HepG2 (cell line): ENCODE data around the gene NOL4L. TPM values are rescaled to one million over a fixed set of nuclear protein-coding genes. Genes with fewer than 3 reads are reported as not detected.

ENCODE experiments used
- ATAC-seq: fragments of 200-7000 bp; cut with Tn5 transposase; 3 replicates; pipeline ENCODE4 v1.9.1; 2020; ENCODE audit warnings: mild to moderate bottlenecking, moderate library complexity
- BruUV-seq: library from RNA; stranded (reverse); fragments of 400-500 nt; replicated peaks from 2 replicates; lab custom pipeline; 2021; lab: Mats Ljungman, UMichigan
- CTCF ChIA-PET: fragments of 300-600 bp; formaldehyde crosslinking; extraction: SDS; loops from one replicate; lab custom pipeline; 2021; ENCODE audit warnings: low total read pairs, inconsistent platforms, low intra/inter-chr PET ratio; lab: Yijun Ruan, JAX
- POLR2A ChIA-PET: fragments of 350-600 bp; sonication (Branson Sonifier 250); formaldehyde crosslinking; loops from one replicate; lab custom pipeline; 2020; ENCODE audit warnings: antibody characterized with exemption, inconsistent platforms; lab: Yijun Ruan, JAX
- DNase-seq: peaks from one replicate; pipeline ENCODE4 v3.0.0-alpha.2; 2015; ENCODE audit warnings: low spot score
- FAIRE-seq: peaks from 3 replicates; lab custom pipeline; 2011; peaks lifted over from hg19 to GRCh38; lab: Jason Lieb, UNC
- H2AFZ ChIP-seq: one replicate; pipeline ENCODE4 v1.6.1; 2011; ENCODE audit warnings: low read length, inconsistent platforms
- H3K27ac ChIP-seq: fragments of 300-600 bp; 3 replicates; pipeline ENCODE4 v1.8.0; 2011; ENCODE audit warnings: mixed run types, mild to moderate bottlenecking, mixed read lengths, low read length, inconsistent platforms; ENCODE audit not compliant: insufficient read depth; ENCODE audit errors: extremely low read length
- H3K27me3 ChIP-seq, 2 experiments: fragments of 200-600 bp in 1 of 2; 2 replicates in 1 of 2; 3 replicates in 1 of 2; pipeline versions ENCODE4 v1.6.0 to v1.8.0; 2011; ENCODE audit warnings: low read length in 2 of 2, mild to moderate bottlenecking in 2 of 2, moderate library complexity in 2 of 2, inconsistent platforms in 1 of 2; ENCODE audit not compliant: insufficient read depth in 2 of 2, control insufficient read depth in 1 of 2
- H3K36me3 ChIP-seq, 2 experiments: fragments of 200-600 bp in 1 of 2; replicated peaks in 1 of 2; 2 replicates in 1 of 2; 3 replicates in 1 of 2; pipeline versions ENCODE4 v1.5.1 to v1.8.0; 2011; ENCODE audit warnings: low read length in 2 of 2, inconsistent platforms in 1 of 2; ENCODE audit not compliant: insufficient read depth in 2 of 2, control insufficient read depth in 1 of 2
- H3K4me1 ChIP-seq: 2 replicates; pipeline ENCODE4 v1.5.1; 2012; ENCODE audit warnings: low read length, inconsistent platforms; ENCODE audit not compliant: insufficient read depth
- H3K4me2 ChIP-seq: 2 replicates; pipeline ENCODE4 v1.6.0; 2011; ENCODE audit warnings: low read depth, low read length, inconsistent platforms
- H3K4me3 ChIP-seq, 3 experiments: fragments of 200-600 bp in 1 of 3; sonication (generic), shearing (Covaris generic) in 1 of 3; replicated peaks in 1 of 3; 2 replicates each; pipeline ENCODE4 v1.5.1; 2011 to 2016; ENCODE audit warnings: low read length in 3 of 3, inconsistent platforms in 2 of 3, low read depth in 2 of 3, mild to moderate bottlenecking in 2 of 3, control low read depth in 1 of 3, mixed read lengths in 1 of 3; ENCODE audit not compliant: insufficient read depth in 1 of 3
- H3K79me2 ChIP-seq: one replicate; pipeline ENCODE4 v1.6.1; 2011; ENCODE audit warnings: low read length, inconsistent platforms; ENCODE audit not compliant: insufficient read depth
- H3K9ac ChIP-seq: 2 replicates; pipeline ENCODE4 v1.6.0; 2011; ENCODE audit warnings: mild to moderate bottlenecking, low read depth, low read length, inconsistent platforms; ENCODE audit not compliant: insufficient read depth
- H3K9me3 ChIP-seq: 2 replicates; pipeline ENCODE4 v1.5.1; 2012; ENCODE audit warnings: mild to moderate bottlenecking, low read length
- H4K20me1 ChIP-seq: 2 replicates; pipeline ENCODE4 v1.6.0; 2011; ENCODE audit warnings: inconsistent platforms, mild to moderate bottlenecking, low read length, moderate library complexity; ENCODE audit not compliant: insufficient read depth
- AHDC1 ChIP-seq: sonication (generic); formaldehyde crosslinking; IDR thresholded peaks from 2 replicates; pipeline ENCODE4 v1.5.1; 2020; ENCODE audit warnings: mild to moderate bottlenecking, missing genetic modification reagents, borderline replicate concordance
- CENPT ChIP-seq: sonication (generic); formaldehyde crosslinking; IDR thresholded peaks from 2 replicates; pipeline ENCODE4 v1.8.0; 2022; ENCODE audit warnings: low read depth, mild to moderate bottlenecking, moderate library complexity, missing genetic modification reagents
- DMTF1 ChIP-seq: sonication (generic); formaldehyde crosslinking; IDR thresholded peaks from 2 replicates; pipeline ENCODE4 v1.4.0; 2020; ENCODE audit warnings: mild to moderate bottlenecking, missing genetic modification reagents
- DPF2 ChIP-seq: sonication (generic); formaldehyde crosslinking; IDR thresholded peaks from 2 replicates; pipeline ENCODE4 v1.4.0; 2020; ENCODE audit warnings: mild to moderate bottlenecking, low read depth, missing genetic modification reagents, borderline replicate concordance
- GFI1 ChIP-seq: sonication (generic); formaldehyde crosslinking; IDR thresholded peaks from 2 replicates; pipeline ENCODE4 v1.5.0; 2020; ENCODE audit warnings: missing genetic modification reagents, mild to moderate bottlenecking, borderline replicate concordance
- NFKBIZ ChIP-seq: IDR thresholded peaks from 2 replicates; pipeline ENCODE4 v1.6.1; 2018; ENCODE audit warnings: missing genetic modification reagents, missing compliant biosample characterization
- NR1H2 ChIP-seq: sonication (generic); formaldehyde crosslinking; IDR thresholded peaks from 2 replicates; pipeline ENCODE4 v1.8.1; 2022; ENCODE audit warnings: low read depth, missing genetic modification reagents, borderline replicate concordance
- RFX5 ChIP-seq: IDR thresholded peaks from 2 replicates; pipeline ENCODE4 v1.6.1; 2011; ENCODE audit warnings: low read depth, low read length, improper control_type of control experiment
- SATB2 ChIP-seq: sonication (generic); formaldehyde crosslinking; IDR thresholded peaks from 2 replicates; pipeline ENCODE4 v1.5.0; 2020; ENCODE audit warnings: missing genetic modification reagents
- ZBTB25 ChIP-seq: IDR thresholded peaks from 2 replicates; pipeline ENCODE4 v1.6.1; 2018; ENCODE audit warnings: missing genetic modification reagents
- ZNF441 ChIP-seq: sonication (generic); formaldehyde crosslinking; IDR thresholded peaks from 2 replicates; pipeline ENCODE4 v1.7.0; 2021; ENCODE audit warnings: missing genetic modification reagents, borderline replicate concordance
- ZNF691 ChIP-seq: sonication (generic); formaldehyde crosslinking; IDR thresholded peaks from 2 replicates; pipeline ENCODE4 v1.4.0; 2020; ENCODE audit warnings: missing genetic modification reagents, low read depth, mild to moderate bottlenecking, borderline replicate concordance
- ZNF781 ChIP-seq: sonication (generic); formaldehyde crosslinking; IDR thresholded peaks from 2 replicates; pipeline ENCODE4 v1.5.1; 2020; ENCODE audit warnings: borderline replicate concordance, mild to moderate bottlenecking, missing genetic modification reagents; ENCODE audit errors: not compliant biosample characterization
- WGBS: methylation state at CpG from one replicate; pipeline ENCODE4 v1.1.6; 2017; ENCODE audit warnings: low lambda C conversion rate; 5-methylcytosine and 5-hydroxymethylcytosine counted together
- in situ Hi-C: cut with HindIII; loops from 2 replicates; pipeline ENCODE4 v1.10.0; 2017; ENCODE audit warnings: low pct_unique_long_range_greater_than_20kb; ENCODE audit not compliant: extremely low pct_ligation_motif_present
- intact Hi-C: fragments of 100-400 bp; cut with micrococcal nuclease; formaldehyde crosslinking; loops from one replicate; pipeline ENCODE4 v1.10.0; 2022; ENCODE audit not compliant: unreplicated experiment
- polyA plus RNA-seq, 8 experiments: library from polyadenylated mRNA; depleted of rRNA in 3 of 8; stranded (reverse) in 7 of 8; unstranded in 1 of 8; fragments of >200 nt; fragmentation: Illumina TruSeq in 4 of 8; extraction: Trizol in 4 of 8; gene quantifications; 2 replicates each; pipeline versions ENCODE4 v1.2.1 to v1.2.3, GENCODE V29; 2011 to 2016; ENCODE audit warnings: low read depth in 4 of 8, missing spikeins in 1 of 8, mixed read lengths in 1 of 8; ENCODE audit not compliant: insufficient read depth in 1 of 8
- total RNA-seq, 5 experiments: library from RNA; depleted of rRNA; stranded (reverse); fragments of >200 nt; fragmentation: Illumina TruSeq; extraction: Trizol; gene quantifications; 2 replicates each; pipeline ENCODE4 v1.2.3, GENCODE V29; 2016; ENCODE audit warnings: low read depth in 1 of 5

Gene NOL4L
- total and polyA plus RNA-seq, 2 of the 13 experiments (the other 11 are each of a cell fraction or from before 2014, with no cell fraction given): 16.6 to 35.4 TPM

GRCh38 chr20:32559205-32559752 is 25.9 kb downstream of the NOL4L start:
- Histone ChIP-seq H3K27ac (no peak overlapping the region), H3K4me3 (no peak overlapping the region), H3K4me1 (peaks cover 94% of the 10 kb centered on the region), H3K9me3 (no peaks in the 10 kb centered on the region), H3K79me2 (no peaks in the 10 kb centered on the region), H4K20me1 (no peaks in the 10 kb centered on the region), H3K27me3 (no peaks in the 10 kb centered on the region), H3K4me2 (no peak overlapping the region), H3K9ac (no peak overlapping the region), H2AFZ (no peak overlapping the region), H3K36me3 (no peaks in the 10 kb centered on the region; a peak in 2 of 5 replicates)
- CTCF ChIA-PET: no interaction called here
- FAIRE-seq: no peak
- intact Hi-C loops (no loop called here), in situ Hi-C loops (no loop called here)
- ATAC-seq: no peak
- DNase-seq: no peak
- 80% methylated on average over 7 of the region's 7 CpGs for WGBS
- BruUV-seq: no TSS peak
- POLR2A ChIA-PET: interaction anchor here (6.7 kb wide), 1 partner anchor 16 kb away, joined by 124 read pairs; no protein-coding TSS in a partner anchor
- TF ChIP-seq DPF2 (CRISPR knock-in tag) (no peak), GFI1 (CRISPR knock-in tag) (no peak), ZNF441 (CRISPR knock-in tag) (no peak), ZNF691 (peak; percentile 85), ZNF781 (CRISPR knock-in tag) (no peak), NR1H2 (CRISPR knock-in tag) (no peak), DMTF1 (CRISPR knock-in tag) (no peak), RFX5 (no peak), ZBTB25 (CRISPR knock-in tag) (no peak), SATB2 (CRISPR knock-in tag) (no peak), AHDC1 (CRISPR knock-in tag) (no peak), NFKBIZ (CRISPR knock-in tag) (no peak), CENPT (CRISPR knock-in tag) (no peak)
